ENCODE measurements around the gene KCNJ12. TPM values are rescaled to one million over a fixed set of nuclear protein-coding genes. Genes with fewer than 3 reads are reported as not detected.
A peak's percentile ranks its signal among the peaks of the same experiment; 100 is the strongest.
"Not testable (repeated sequence)": the region's sequence is repeated elsewhere in the genome, so short reads cannot be mapped to it uniquely, and the experiment has no call there.

Gene KCNJ12
- total RNA-seq: 10 to 100 TPM; 12.0 to 16.5 TPM
- long read RNA-seq, partial matches to known transcripts: 0 of 11 reads
- long read RNA-seq, other reads (novel, unspliced or antisense): 11 of 11 reads

GRCh38 chr17:21376081-21376758, at the start of gene KCNJ12:
Gene KCNJ12 (plus strand): TSS chr17:21376357. CDS start chr17:21415343, 38,986 bp downstream.
- peak; percentile 49 for DNase-seq
- peak; percentile 66 to 80 for ATAC-seq
- intact Hi-C loops (cut with DNase I): no loop called here

- ATAC-seq; intact Hi-C loops (cut with DNase I); DNase-seq: not testable (repeated sequence)
Observed at GRCh38 chr17:21327921-21328320, 48.2 kb upstream of the KCNJ12 start.

- DNase-seq; ATAC-seq; intact Hi-C loops (cut with DNase I): not testable (repeated sequence)
Observed at GRCh38 chr17:21328778-21329177, 47.4 kb upstream of the KCNJ12 start.

GRCh38 chr17:21330436-21331160, 45.6 kb upstream of the KCNJ12 start:
- ATAC-seq: no peak
- intact Hi-C loops (cut with DNase I): no loop called here
- no peak for DNase-seq

- DNase-seq; ATAC-seq; intact Hi-C loops (cut with DNase I): not testable (repeated sequence)
Observed at GRCh38 chr17:21336541-21337294, 39.4 kb upstream of the KCNJ12 start.

- intact Hi-C loops (cut with DNase I); DNase-seq; ATAC-seq: not testable (repeated sequence)
Observed at GRCh38 chr17:21337981-21338625, 38.1 kb upstream of the KCNJ12 start.

GRCh38 chr17:21339011-21339410, 37.1 kb upstream of the KCNJ12 start:
- DNase-seq (no peak), ATAC-seq (no peak)
- intact Hi-C loops (cut with DNase I): no loop called here

GRCh38 chr17:21339571-21339970, 36.6 kb upstream of the KCNJ12 start:
- DNase-seq; ATAC-seq; intact Hi-C loops (cut with DNase I): not testable (repeated sequence)

- DNase-seq; intact Hi-C loops (cut with DNase I); ATAC-seq: not testable (repeated sequence)
Observed at GRCh38 chr17:21340407-21340806, 35.8 kb upstream of the KCNJ12 start.

GRCh38 chr17:21341279-21341678, 34.9 kb upstream of the KCNJ12 start:
- DNase-seq; intact Hi-C loops (cut with DNase I): not testable (repeated sequence)

GRCh38 chr17:21341925-21342540, 34.1 kb upstream of the KCNJ12 start:
- intact Hi-C loops (cut with DNase I); DNase-seq; ATAC-seq: not testable (repeated sequence)

More at GRCh38 chr17:21341279-21341678, 34.9 kb upstream of the KCNJ12 start:
- ATAC-seq: not testable (repeated sequence)

- intact Hi-C loops (cut with DNase I): not testable (repeated sequence)
Observed at GRCh38 chr17:21343061-21343949, 32.9 kb upstream of the KCNJ12 start.

GRCh38 chr17:21344801-21345200, 31.4 kb upstream of the KCNJ12 start:
- intact Hi-C loops (cut with DNase I); ATAC-seq; DNase-seq: not testable (repeated sequence)

More at GRCh38 chr17:21343061-21343949, 32.9 kb upstream of the KCNJ12 start:
- DNase-seq, ATAC-seq: not testable (repeated sequence)

GRCh38 chr17:21345236-21345635, 30.9 kb upstream of the KCNJ12 start:
- intact Hi-C loops (cut with DNase I): no loop called here
- ATAC-seq: peak in 1 of 2 donors; percentile 35
- DNase-seq: no peak

- ATAC-seq: peak; percentile 2 to 9
Observed at GRCh38 chr17:21346107-21346506, 30.1 kb upstream of the KCNJ12 start.

GRCh38 chr17:21346651-21347250, 29.4 kb upstream of the KCNJ12 start:
- ATAC-seq (peak; percentile 58 to 76), DNase-seq (peak; percentile 85)
- intact Hi-C loops (cut with DNase I): not testable (repeated sequence)

More at GRCh38 chr17:21346107-21346506, 30.1 kb upstream of the KCNJ12 start:
- intact Hi-C loops (cut with DNase I); DNase-seq: not testable (repeated sequence)

- DNase-seq; intact Hi-C loops (cut with DNase I); ATAC-seq: not testable (repeated sequence)
Observed at GRCh38 chr17:21347660-21348059, 28.5 kb upstream of the KCNJ12 start.

Data from left cardiac atrium (tissue), 4 donors.